SK-N-SH (cell line): ENCODE measurements around the gene RAPSN.

ENCODE experiments used
- CTCF ChIP-seq: fragments of 200-600 bp; sonication (generic); IDR thresholded peaks from 2 replicates; pipeline ENCODE4 v1.6.1; 2017; ENCODE audit warnings: antibody characterized with exemption, mild to moderate bottlenecking, moderate library complexity
- EP300 ChIP-seq, 2 experiments: IDR thresholded peaks; 2 replicates each; pipeline versions ENCODE4 v1.4.0 to v1.6.1; 2012; ENCODE audit warnings: borderline replicate concordance in 1 of 2, low read depth in 1 of 2, low read length in 1 of 2
- EZH2phosphoT487 ChIP-seq: fragments of 200-600 bp; sonication (generic); IDR thresholded peaks from 2 replicates; pipeline ENCODE4 v1.6.1; 2017; ENCODE audit warnings: low read depth, mixed run types, mild to moderate bottlenecking, antibody characterized with exemption, moderate library complexity, borderline replicate concordance
- FOSL2 ChIP-seq: IDR thresholded peaks from 2 replicates; pipeline ENCODE4 v1.4.0; 2012; ENCODE audit warnings: low read depth, mild to moderate bottlenecking, moderate library complexity, borderline replicate concordance
- GABPA ChIP-seq: IDR thresholded peaks from 2 replicates; pipeline ENCODE4 v1.4.0; 2012; ENCODE audit warnings: low read depth, mild to moderate bottlenecking
- GATA2 ChIP-seq: sonication (generic); formaldehyde crosslinking; IDR thresholded peaks from 2 replicates; pipeline ENCODE4 v1.5.0; 2020; ENCODE audit warnings: mild to moderate bottlenecking, missing genetic modification reagents
- MAX ChIP-seq: IDR thresholded peaks from 2 replicates; pipeline ENCODE4 v1.4.0; 2012; ENCODE audit warnings: low read depth
- POLR2AphosphoS5 ChIP-seq: IDR thresholded peaks from 2 replicates; pipeline ENCODE4 v1.6.1; 2012; ENCODE audit warnings: low read depth, low read length
- RAD21 ChIP-seq: IDR thresholded peaks from 2 replicates; pipeline ENCODE4 v1.6.1; 2012; ENCODE audit warnings: mild to moderate bottlenecking, low read length
- SIN3A ChIP-seq: IDR thresholded peaks from 2 replicates; pipeline ENCODE4 v1.6.1; 2012; ENCODE audit warnings: low read depth, mild to moderate bottlenecking, low read length, moderate library complexity, borderline replicate concordance
- USF1 ChIP-seq: IDR thresholded peaks from 2 replicates; pipeline ENCODE4 v1.4.0; 2012; ENCODE audit warnings: low read depth, borderline replicate concordance
- YY1 ChIP-seq: IDR thresholded peaks from 2 replicates; pipeline ENCODE4 v1.4.0; 2012; ENCODE audit warnings: low read depth, mild to moderate bottlenecking

GRCh38 chr11:47398551-47398950, 50.4 kb downstream of the RAPSN start:
- TF ChIP-seq EZH2phosphoT487 (no peak), CTCF (no peak), GABPA (no peak), RAD21 (no peak), MAX (no peak), FOSL2 (no peak), USF1 (no peak), SIN3A (no peak), EP300 (IDR thresholded peaks at IDR 0.05; ENCODE audit: borderline replicate concordance in 1 of 2, low read depth in 1 of 2, low read length in 1 of 2) (no peak), YY1 (no peak), POLR2AphosphoS5 (no peak), GATA2 (no peak)
